ENCODE results near the gene PXDN. TPM values are rescaled to one million over a fixed set of nuclear protein-coding genes. Genes with fewer than 3 reads are reported as not detected.

The PXDN gene
- total and polyA plus RNA-seq, 2 experiments from 2014 or later = 85.7 to 129 TPM

DNA sequence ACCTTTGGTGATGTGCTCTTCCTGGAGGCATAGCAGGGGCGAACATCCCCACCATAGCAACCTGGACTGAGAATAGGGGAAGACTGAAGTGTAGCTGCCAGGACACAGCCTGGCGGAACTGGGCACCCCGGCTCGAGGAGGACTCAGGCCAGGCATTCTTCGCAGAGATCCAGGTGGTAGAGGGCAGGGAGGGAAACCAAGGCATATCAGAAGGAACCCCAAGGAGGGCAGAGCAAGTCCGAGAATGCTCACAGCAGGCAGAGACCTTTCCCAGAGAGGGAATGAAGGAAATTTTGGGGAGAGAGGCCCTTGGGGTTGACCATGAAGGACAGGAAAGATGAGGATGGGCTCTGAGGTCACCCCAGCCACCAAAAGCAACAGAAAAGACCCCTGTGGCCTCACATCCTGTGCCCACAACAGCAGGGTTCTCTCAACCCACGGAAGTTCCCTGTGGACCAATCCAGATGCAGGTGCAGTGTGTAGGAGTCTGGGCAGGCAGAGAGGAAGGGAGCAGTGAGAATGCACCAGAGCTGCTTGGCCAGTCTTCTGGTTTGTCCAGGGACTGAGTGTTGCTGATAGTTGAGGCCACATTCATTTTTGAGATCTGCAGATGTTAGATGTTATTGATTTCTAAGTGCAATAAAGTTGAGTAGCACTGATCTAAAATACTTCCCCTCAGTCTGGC is 136.9 kb downstream of the PXDN start:
- H3K9me3 ChIP-seq (ENCODE audit: low read depth) = no peaks in the 10 kb centered on the region
- no peak overlapping the region for H3K4me3 ChIP-seq
- H3K27ac ChIP-seq = no peak overlapping the region
- peaks cover 34% of the 10 kb centered on the region for H3K27me3 ChIP-seq
- no peaks in the 10 kb centered on the region for H3K36me3 ChIP-seq
- DNase-seq (ENCODE audit: low read depth in 1 of 2, low spot score in 1 of 2) = no peak
- TF ChIP-seq, protein P1, sequence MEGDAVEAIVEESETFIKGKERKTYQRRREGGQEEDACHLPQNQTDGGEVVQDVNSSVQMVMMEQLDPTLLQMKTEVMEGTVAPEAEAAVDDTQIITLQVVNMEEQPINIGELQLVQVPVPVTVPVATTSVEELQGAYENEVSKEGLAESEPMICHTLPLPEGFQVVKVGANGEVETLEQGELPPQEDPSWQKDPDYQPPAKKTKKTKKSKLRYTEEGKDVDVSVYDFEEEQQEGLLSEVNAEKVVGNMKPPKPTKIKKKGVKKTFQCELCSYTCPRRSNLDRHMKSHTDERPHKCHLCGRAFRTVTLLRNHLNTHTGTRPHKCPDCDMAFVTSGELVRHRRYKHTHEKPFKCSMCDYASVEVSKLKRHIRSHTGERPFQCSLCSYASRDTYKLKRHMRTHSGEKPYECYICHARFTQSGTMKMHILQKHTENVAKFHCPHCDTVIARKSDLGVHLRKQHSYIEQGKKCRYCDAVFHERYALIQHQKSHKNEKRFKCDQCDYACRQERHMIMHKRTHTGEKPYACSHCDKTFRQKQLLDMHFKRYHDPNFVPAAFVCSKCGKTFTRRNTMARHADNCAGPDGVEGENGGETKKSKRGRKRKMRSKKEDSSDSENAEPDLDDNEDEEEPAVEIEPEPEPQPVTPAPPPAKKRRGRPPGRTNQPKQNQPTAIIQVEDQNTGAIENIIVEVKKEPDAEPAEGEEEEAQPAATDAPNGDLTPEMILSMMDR (IDR thresholded peaks at IDR 0.05; ENCODE audit: low read depth, low read length) = no peak
- no peaks in the 10 kb centered on the region for H3K4me1 ChIP-seq (ENCODE audit: low read depth)

DNA sequence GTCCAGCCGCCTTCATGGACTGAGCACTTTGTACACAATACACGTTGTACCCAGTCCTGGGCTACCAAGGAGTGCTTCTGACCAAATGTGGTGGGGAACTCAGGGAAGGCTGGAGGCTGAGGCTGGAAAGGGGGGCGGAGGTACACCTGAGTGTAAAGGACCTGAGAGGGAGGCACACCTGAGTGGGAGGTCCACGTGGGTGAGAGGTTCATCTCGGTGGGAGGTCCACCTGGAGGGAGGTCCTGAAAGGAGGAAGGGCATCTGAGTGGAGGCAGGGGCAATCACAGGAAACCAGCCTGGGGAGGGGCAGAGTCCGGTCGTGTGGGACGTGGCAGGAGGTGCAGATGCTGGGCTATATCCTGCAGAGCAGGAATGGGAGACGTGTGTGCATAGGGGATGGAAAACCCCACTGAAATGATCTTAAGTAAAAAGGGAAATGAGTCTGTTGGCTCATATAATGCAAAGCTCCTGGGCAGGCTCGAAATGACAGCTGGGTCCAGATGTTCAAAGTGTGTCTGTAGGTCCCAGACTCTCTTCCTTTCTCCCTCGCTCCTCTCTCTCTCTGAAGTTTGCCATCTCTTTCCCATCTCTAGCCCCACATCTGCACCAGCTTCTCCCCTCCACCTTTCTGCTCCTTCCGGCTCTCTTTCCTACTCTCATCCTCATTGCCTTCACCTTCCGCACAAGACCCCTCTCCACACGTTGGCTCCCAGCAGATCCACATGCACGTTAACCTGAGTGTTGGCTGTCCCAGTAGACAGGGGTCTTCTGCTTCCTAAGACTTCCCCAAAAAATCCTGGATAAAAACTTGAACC is 137.7 kb downstream of the PXDN start:
- no peak for DNase-seq (ENCODE audit: low read depth in 1 of 2, low spot score in 1 of 2)
- TF ChIP-seq, protein P1 (IDR thresholded peaks at IDR 0.05; ENCODE audit: low read depth, low read length) = no peak
- Histone ChIP-seq H3K9me3 (ENCODE audit: low read depth) (no peaks in the 10 kb centered on the region), H3K27ac (no peak overlapping the region), H3K4me3 (no peak overlapping the region), H3K4me1 (ENCODE audit: low read depth) (no peaks in the 10 kb centered on the region), H3K27me3 (peaks cover 34% of the 10 kb centered on the region), H3K36me3 (no peaks in the 10 kb centered on the region)

GRCh38 chr2:1606046-1606400 is 138.3 kb downstream of the PXDN start:
- TF ChIP-seq, protein P1 (IDR thresholded peaks at IDR 0.05; ENCODE audit: low read depth, low read length) = no peak
- H3K4me1 ChIP-seq (ENCODE audit: low read depth) = no peaks in the 10 kb centered on the region
- H3K9me3 ChIP-seq (ENCODE audit: low read depth) = no peaks in the 10 kb centered on the region
- H3K27me3 ChIP-seq = peaks cover 34% of the 10 kb centered on the region
- no peak overlapping the region for H3K4me3 ChIP-seq
- H3K27ac ChIP-seq = no peak overlapping the region
- DNase-seq (ENCODE audit: low read depth in 1 of 2, low spot score in 1 of 2) = no peak
- no peaks in the 10 kb centered on the region for H3K36me3 ChIP-seq

DNA sequence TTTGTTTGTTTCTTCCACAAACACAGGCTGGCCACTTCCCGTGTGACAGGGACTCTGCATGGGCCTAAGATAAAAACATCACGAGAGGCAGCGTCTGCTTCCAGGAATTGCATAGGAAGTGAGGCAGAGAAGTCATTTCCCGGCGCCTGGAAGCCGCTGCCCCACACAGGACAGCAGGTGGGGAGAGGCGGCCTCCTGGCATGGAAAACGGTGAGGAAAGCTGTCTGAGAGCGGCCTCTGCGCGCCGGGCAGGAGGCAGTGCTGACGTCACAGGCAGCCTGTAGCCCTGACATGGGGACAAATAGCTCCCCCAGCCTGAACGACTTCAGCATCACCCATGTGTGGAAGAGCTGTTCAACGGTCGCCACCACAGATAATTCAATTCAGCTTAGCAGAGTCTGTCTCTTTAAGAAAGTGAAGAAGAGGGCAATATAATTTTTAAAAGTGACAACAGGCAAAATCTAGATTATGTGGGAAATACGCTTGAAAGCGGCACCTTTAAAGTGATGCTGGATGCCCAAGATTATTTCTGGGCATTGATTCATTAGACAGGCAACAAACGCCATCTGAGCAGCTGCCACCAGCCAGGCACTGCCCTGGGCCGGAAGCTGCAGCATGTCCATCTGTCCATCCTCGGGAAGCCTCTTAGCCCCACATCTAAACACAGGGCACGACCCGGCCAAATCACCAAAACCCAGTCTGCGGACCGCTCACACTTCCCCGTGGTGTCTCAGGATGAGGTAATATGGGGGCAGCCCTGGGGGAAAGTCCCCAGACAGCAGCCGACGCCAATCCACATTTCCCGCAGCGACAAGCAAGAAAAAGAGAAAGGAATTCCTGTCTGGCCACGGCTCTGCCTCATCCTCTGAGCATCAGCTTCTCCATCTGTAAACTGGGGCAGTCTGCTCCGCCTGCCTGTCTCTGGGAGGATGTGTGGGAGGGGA is 138.9 kb downstream of the PXDN start:
- H3K27me3 ChIP-seq = peaks cover 34% of the 10 kb centered on the region
- H3K27ac ChIP-seq = no peak overlapping the region
- TF ChIP-seq, protein P1 (IDR thresholded peaks at IDR 0.05; ENCODE audit: low read depth, low read length) = no peak
- H3K9me3 ChIP-seq (ENCODE audit: low read depth) = no peaks in the 10 kb centered on the region
- no peaks in the 10 kb centered on the region for H3K4me1 ChIP-seq (ENCODE audit: low read depth)
- H3K36me3 ChIP-seq = no peaks in the 10 kb centered on the region
- no peak overlapping the region for H3K4me3 ChIP-seq
- DNase-seq (ENCODE audit: low read depth in 1 of 2, low spot score in 1 of 2) = peak in 1 of 2 donors; percentile 61

DNA sequence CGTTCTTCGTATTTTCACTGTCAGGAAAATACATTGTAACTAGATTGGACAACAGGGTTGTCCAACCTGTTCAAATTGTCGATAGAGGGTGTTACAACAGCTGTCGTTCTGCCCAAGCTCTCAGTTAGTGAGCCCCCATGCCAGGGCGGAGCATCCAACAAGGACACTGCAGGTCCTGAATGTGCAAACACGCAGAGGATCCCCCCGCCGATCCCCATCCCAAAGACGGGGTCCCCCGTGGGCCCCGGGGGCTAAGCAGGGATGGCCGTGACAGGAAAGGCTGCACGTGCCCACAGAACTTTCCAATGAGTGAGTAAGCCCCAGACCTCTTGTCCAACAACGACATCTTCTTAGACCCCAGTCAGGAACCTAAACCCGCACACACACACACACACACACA is 140.8 kb downstream of the PXDN start:
- no peak for DNase-seq (ENCODE audit: low read depth in 1 of 2, low spot score in 1 of 2)
- Histone ChIP-seq H3K27me3 (peaks cover 29% of the 10 kb centered on the region), H3K9me3 (ENCODE audit: low read depth) (no peaks in the 10 kb centered on the region), H3K36me3 (no peaks in the 10 kb centered on the region), H3K4me3 (no peak overlapping the region), H3K4me1 (ENCODE audit: low read depth) (no peaks in the 10 kb centered on the region), H3K27ac (no peak overlapping the region)
- TF ChIP-seq, protein P1 (IDR thresholded peaks at IDR 0.05; ENCODE audit: low read depth, low read length) = no peak
